HepG2 (cell line): ENCODE results near the gene NARF. TPM values are rescaled to one million over a fixed set of nuclear protein-coding genes. Genes with fewer than 3 reads are reported as not detected.

ENCODE experiments used
- ARID2 ChIP-seq: sonication (generic); formaldehyde crosslinking; IDR thresholded peaks from 2 replicates; pipeline ENCODE4 v1.8.1; 2022; ENCODE audit warnings: mild to moderate bottlenecking, missing genetic modification reagents, borderline replicate concordance
- FLYWCH1 ChIP-seq: sonication (generic); formaldehyde crosslinking; IDR thresholded peaks from 2 replicates; pipeline ENCODE4 v1.8.1; 2023; ENCODE audit warnings: mild to moderate bottlenecking, missing genetic modification reagents
- FOXA1 ChIP-seq, 2 experiments: fragments of 450-650 bp in 1 of 2; sonication (generic) in 1 of 2; formaldehyde crosslinking in 1 of 2; IDR thresholded peaks; 2 replicates each; pipeline versions ENCODE4 v1.4.0 to v1.6.1; 2016 to 2020; ENCODE audit warnings: missing genetic modification reagents in 1 of 2
- GABPB1 ChIP-seq: IDR thresholded peaks from 2 replicates; pipeline ENCODE4 v1.6.1; 2016; ENCODE audit warnings: mild to moderate bottlenecking, missing genetic modification reagents, moderate library complexity, missing compliant biosample characterization
- HDAC6 ChIP-seq: fragments of 200-600 bp; sonication (generic); IDR thresholded peaks from 2 replicates; pipeline ENCODE4 v1.7.0; 2017; ENCODE audit warnings: mild to moderate bottlenecking, antibody characterized with exemption, low read length, low read depth
- IKZF1 ChIP-seq: fragments of 450-650 bp; IDR thresholded peaks from 2 replicates; pipeline ENCODE4 v1.7.1; 2016
- IRF2 ChIP-seq: IDR thresholded peaks from 2 replicates; pipeline ENCODE4 v1.6.1; 2018; ENCODE audit warnings: missing genetic modification reagents, missing compliant biosample characterization
- KLF9 ChIP-seq: IDR thresholded peaks from 2 replicates; pipeline ENCODE4 v1.6.1; 2016; ENCODE audit warnings: low read depth
- MTA3 ChIP-seq: sonication (generic); formaldehyde crosslinking; IDR thresholded peaks from 2 replicates; pipeline ENCODE4 v1.4.0; 2020; ENCODE audit warnings: missing genetic modification reagents
- NRL ChIP-seq: sonication (generic); formaldehyde crosslinking; IDR thresholded peaks from 2 replicates; pipeline ENCODE4 v1.5.0; 2020; ENCODE audit warnings: missing genetic modification reagents, mild to moderate bottlenecking, moderate library complexity, borderline replicate concordance
- PITX1 ChIP-seq: sonication (generic); formaldehyde crosslinking; IDR thresholded peaks from 2 replicates; pipeline ENCODE4 v1.5.1; 2020; ENCODE audit warnings: mild to moderate bottlenecking, missing genetic modification reagents
- REPIN1 ChIP-seq: sonication (generic); formaldehyde crosslinking; IDR thresholded peaks from 2 replicates; pipeline ENCODE4 v1.8.0; 2022; ENCODE audit warnings: missing genetic modification reagents, low read depth, mild to moderate bottlenecking, borderline replicate concordance
- ZFP36L2 ChIP-seq: sonication (generic); formaldehyde crosslinking; IDR thresholded peaks from 2 replicates; pipeline ENCODE4 v1.4.0; 2020; ENCODE audit warnings: missing genetic modification reagents
- ZFP90 ChIP-seq: sonication (generic); formaldehyde crosslinking; IDR thresholded peaks from 2 replicates; pipeline ENCODE4 v1.8.0; 2022; ENCODE audit warnings: missing genetic modification reagents, mild to moderate bottlenecking, inconsistent platforms, borderline replicate concordance
- ZNF235 ChIP-seq: sonication (generic); formaldehyde crosslinking; IDR thresholded peaks from 2 replicates; pipeline ENCODE4 v1.8.1; 2023; ENCODE audit warnings: mild to moderate bottlenecking, missing genetic modification reagents, borderline replicate concordance
- ZNF501 ChIP-seq: sonication (generic); formaldehyde crosslinking; IDR thresholded peaks from 2 replicates; pipeline ENCODE4 v1.5.1; 2020; ENCODE audit warnings: mild to moderate bottlenecking, moderate library complexity, missing genetic modification reagents
- ZNF572 ChIP-seq: sonication (generic); formaldehyde crosslinking; IDR thresholded peaks from 2 replicates; pipeline ENCODE4 v1.5.1; 2020; ENCODE audit warnings: mild to moderate bottlenecking, missing genetic modification reagents
- ZNF577 ChIP-seq: sonication (generic); formaldehyde crosslinking; IDR thresholded peaks from 2 replicates; pipeline ENCODE4 v1.4.0; 2020; ENCODE audit warnings: mild to moderate bottlenecking, low read depth, missing genetic modification reagents, borderline replicate concordance
- ZNF598 ChIP-seq: sonication (generic); formaldehyde crosslinking; IDR thresholded peaks from 2 replicates; pipeline ENCODE4 v1.5.1; 2020; ENCODE audit warnings: mild to moderate bottlenecking, missing genetic modification reagents, borderline replicate concordance
- polyA plus RNA-seq, 8 experiments: library from polyadenylated mRNA; depleted of rRNA in 3 of 8; stranded (reverse) in 7 of 8; unstranded in 1 of 8; fragments of >200 nt; fragmentation: Illumina TruSeq in 4 of 8; extraction: Trizol in 4 of 8; gene quantifications; 2 replicates each; pipeline versions ENCODE4 v1.2.1 to v1.2.3, GENCODE V29; 2011 to 2016; ENCODE audit warnings: low read depth in 4 of 8, missing spikeins in 1 of 8, mixed read lengths in 1 of 8; ENCODE audit not compliant: insufficient read depth in 1 of 8
- total RNA-seq, 5 experiments: library from RNA; depleted of rRNA; stranded (reverse); fragments of >200 nt; fragmentation: Illumina TruSeq; extraction: Trizol; gene quantifications; 2 replicates each; pipeline ENCODE4 v1.2.3, GENCODE V29; 2016; ENCODE audit warnings: low read depth in 1 of 5
- TF ChIP-seq, protein P1 (sequence below): sonication (generic); formaldehyde crosslinking; IDR thresholded peaks from 2 replicates; pipeline ENCODE4 v1.8.1; 2023; ENCODE audit warnings: mild to moderate bottlenecking, moderate library complexity, missing genetic modification reagents
- TF ChIP-seq, protein P2 (sequence below): sonication (generic); formaldehyde crosslinking; IDR thresholded peaks from 2 replicates; pipeline ENCODE4 v1.5.1; 2020; ENCODE audit warnings: mild to moderate bottlenecking, moderate library complexity, missing genetic modification reagents
- TF ChIP-seq, protein P3 (sequence below): sonication (generic); formaldehyde crosslinking; IDR thresholded peaks from 2 replicates; pipeline ENCODE4 v1.4.0; 2020; ENCODE audit warnings: missing genetic modification reagents, mild to moderate bottlenecking, borderline replicate concordance
- TF ChIP-seq, protein P4 (sequence below): sonication (generic); formaldehyde crosslinking; IDR thresholded peaks from 2 replicates; pipeline ENCODE4 v1.8.1; 2022; ENCODE audit warnings: mild to moderate bottlenecking, missing genetic modification reagents
- TF ChIP-seq, protein P5 (sequence below): sonication (generic); formaldehyde crosslinking; IDR thresholded peaks from 2 replicates; pipeline ENCODE4 v1.4.0; 2020; ENCODE audit warnings: missing genetic modification reagents, borderline replicate concordance

Gene NARF
- total and polyA plus RNA-seq, 2 of the 13 experiments (the other 11 are each of a cell fraction or from before 2014, with no cell fraction given): 61.1 to 144 TPM

DNA sequence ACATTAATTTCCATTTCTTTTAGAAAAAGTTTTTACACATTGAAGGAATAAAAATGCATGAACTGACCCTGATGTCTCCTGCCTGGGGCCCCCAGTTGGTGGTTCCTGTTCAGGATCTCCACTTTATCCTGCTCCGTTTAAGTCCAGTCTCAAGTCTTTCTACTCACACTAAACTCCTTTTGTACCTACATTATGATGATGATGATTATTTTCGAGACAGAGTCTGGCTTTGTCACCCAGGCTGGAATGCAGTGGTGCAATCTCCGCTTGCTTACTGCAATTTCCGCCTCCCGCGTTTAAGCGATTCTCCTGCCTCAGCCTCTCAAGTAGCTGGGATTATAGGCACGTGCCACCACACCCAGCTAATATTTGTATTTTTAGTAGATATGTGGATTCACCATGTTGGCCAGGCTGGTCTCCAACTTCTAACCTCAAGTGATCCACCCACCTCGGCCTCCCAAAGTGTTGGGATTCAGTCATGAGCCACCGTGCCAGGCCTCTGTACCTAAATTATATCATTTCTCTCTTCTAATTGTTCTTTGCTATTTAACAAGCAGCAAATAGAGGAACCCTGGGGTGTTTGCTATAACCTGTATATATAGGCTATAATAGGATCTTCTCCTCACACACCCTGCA is 58.8 kb downstream of the NARF start (continued):
- TF ChIP-seq NRL (no peak), FLYWCH1 (CRISPR knock-in tag) (no peak), PITX1 (CRISPR knock-in tag) (peak; percentile 99), IRF2 (CRISPR knock-in tag) (peak; percentile 77), HDAC6 (no peak), REPIN1 (CRISPR knock-in tag) (peak; percentile 62; the same call in 1 of the 2 replicates), ARID2 (CRISPR knock-in tag) (peak; percentile 78; the same call in 1 of the 2 replicates), ZNF235 (CRISPR knock-in tag) (no peak), ZNF577 (no peak), ZFP36L2 (no peak), ZFP90 (CRISPR knock-in tag) (no peak), KLF9 (CRISPR knock-in tag) (0 out of 2 replicates have a peak, but pooled peaks have one; percentile 63), ZNF598 (CRISPR knock-in tag) (0 out of 2 replicates have a peak, but pooled peaks have one; percentile 30), FOXA1 (IDR thresholded peaks at IDR 0.05) (no peak), FOXA1 (CRISPR knock-in tag; IDR thresholded peaks at IDR 0.05) (peak; percentile 83), IKZF1 (no peak), ZNF572 (no peak), MTA3 (CRISPR knock-in tag) (no peak), GABPB1 (CRISPR knock-in tag) (peak; percentile 88), ZNF501 (peak; percentile 62; the same call in 1 of the 2 replicates)
- TF ChIP-seq, protein P1, sequence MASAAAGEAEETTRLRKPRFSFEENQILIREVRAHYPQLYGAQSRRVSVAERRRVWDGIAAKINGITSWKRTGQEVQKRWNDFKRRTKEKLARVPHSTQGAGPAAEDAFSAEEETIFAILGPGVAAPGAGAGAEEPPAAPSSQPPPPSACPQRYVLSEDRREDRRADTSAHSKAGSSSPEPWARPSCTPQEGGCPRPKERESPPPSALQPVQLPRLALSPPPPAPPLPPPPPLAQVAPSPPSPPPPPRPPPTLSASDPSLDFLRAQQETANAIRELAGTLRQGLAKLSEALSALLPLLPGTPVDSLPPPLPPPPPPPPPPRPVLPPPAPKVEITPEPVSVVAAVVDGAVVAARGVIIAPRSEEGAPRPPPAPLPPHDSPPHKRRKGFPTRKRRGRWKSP (CRISPR knock-in tag): peak; percentile 48; the same call in 1 of the 2 replicates
- TF ChIP-seq, protein P2, sequence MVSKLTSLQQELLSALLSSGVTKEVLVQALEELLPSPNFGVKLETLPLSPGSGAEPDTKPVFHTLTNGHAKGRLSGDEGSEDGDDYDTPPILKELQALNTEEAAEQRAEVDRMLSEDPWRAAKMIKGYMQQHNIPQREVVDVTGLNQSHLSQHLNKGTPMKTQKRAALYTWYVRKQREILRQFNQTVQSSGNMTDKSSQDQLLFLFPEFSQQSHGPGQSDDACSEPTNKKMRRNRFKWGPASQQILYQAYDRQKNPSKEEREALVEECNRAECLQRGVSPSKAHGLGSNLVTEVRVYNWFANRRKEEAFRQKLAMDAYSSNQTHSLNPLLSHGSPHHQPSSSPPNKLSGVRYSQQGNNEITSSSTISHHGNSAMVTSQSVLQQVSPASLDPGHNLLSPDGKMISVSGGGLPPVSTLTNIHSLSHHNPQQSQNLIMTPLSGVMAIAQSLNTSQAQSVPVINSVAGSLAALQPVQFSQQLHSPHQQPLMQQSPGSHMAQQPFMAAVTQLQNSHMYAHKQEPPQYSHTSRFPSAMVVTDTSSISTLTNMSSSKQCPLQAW (CRISPR knock-in tag): peak; percentile 80
- TF ChIP-seq, protein P3, sequence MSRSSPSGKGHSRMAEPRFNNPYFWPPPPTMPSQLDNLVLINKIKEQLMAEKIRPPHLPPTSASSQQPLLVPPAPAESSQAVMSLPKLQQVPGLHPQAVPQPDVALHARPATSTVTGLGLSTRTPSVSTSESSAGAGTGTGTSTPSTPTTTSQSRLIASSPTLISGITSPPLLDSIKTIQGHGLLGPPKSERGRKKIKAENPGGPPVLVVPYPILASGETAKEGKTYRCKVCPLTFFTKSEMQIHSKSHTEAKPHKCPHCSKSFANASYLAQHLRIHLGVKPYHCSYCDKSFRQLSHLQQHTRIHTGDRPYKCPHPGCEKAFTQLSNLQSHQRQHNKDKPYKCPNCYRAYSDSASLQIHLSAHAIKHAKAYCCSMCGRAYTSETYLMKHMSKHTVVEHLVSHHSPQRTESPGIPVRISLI: peak; percentile 68; the same call in 1 of the 2 replicates
- TF ChIP-seq, protein P4, sequence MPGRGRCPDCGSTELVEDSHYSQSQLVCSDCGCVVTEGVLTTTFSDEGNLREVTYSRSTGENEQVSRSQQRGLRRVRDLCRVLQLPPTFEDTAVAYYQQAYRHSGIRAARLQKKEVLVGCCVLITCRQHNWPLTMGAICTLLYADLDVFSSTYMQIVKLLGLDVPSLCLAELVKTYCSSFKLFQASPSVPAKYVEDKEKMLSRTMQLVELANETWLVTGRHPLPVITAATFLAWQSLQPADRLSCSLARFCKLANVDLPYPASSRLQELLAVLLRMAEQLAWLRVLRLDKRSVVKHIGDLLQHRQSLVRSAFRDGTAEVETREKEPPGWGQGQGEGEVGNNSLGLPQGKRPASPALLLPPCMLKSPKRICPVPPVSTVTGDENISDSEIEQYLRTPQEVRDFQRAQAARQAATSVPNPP: no peak
- TF ChIP-seq, protein P5, sequence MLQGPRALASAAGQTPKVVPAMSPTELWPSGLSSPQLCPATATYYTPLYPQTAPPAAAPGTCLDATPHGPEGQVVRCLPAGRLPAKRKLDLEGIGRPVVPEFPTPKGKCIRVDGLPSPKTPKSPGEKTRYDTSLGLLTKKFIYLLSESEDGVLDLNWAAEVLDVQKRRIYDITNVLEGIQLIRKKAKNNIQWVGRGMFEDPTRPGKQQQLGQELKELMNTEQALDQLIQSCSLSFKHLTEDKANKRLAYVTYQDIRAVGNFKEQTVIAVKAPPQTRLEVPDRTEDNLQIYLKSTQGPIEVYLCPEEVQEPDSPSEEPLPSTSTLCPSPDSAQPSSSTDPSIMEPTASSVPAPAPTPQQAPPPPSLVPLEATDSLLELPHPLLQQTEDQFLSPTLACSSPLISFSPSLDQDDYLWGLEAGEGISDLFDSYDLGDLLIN (CRISPR knock-in tag): peak; percentile 48; the same call in 1 of the 2 replicates
